ENCODE measurements around the gene CHL1. TPM values are rescaled to one million over a fixed set of nuclear protein-coding genes. Genes with fewer than 3 reads are reported as not detected.

CHL1 gene
- polyA plus RNA-seq, 6 donors from 2014 or later = 3.6 to 45.7 (median 17.1) TPM

DNA sequence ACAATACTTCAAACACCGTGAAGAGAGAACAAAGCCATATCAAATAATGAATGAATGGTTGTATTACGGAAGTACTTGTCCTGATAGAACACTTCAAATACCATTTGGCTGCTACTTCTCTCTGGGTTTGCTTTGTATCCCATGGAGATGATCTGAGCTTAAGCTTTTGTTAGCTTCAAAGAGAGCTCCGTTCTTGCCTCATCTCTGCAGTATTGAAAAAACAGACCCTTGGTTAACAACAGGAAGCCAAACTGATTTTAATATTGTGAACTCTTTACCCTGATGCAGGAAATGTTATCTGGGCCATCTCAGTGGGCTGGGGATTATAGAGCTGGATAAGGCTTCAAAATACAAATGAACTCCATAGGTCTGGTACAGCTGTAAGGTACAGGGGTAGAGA lies 101.0 kb downstream of the CHL1 start:
- peak overlapping the region in 6 of 8 donors; percentile 5 to 50 (median 18) for H3K4me3 Mint-ChIP-seq
- H3K4me1 Mint-ChIP-seq = peaks cover 8 to 45% (median 28%) of the 10 kb centered on the region in 3 donors
- ATAC-seq (ENCODE audit: low read depth in 2 of 2) = peak in 1 of 2 donors; percentile 37
- peak overlapping the region in 3 of 6 donors; percentile 11 to 50 (median 29) for H3K27ac Mint-ChIP-seq
- no peaks in the 10 kb centered on the region for H3K36me3 Mint-ChIP-seq
- no peaks in the 10 kb centered on the region for H3K27me3 Mint-ChIP-seq
- DNase-seq = no peak
- peaks cover 0 to 7% (median 5%) of the 10 kb centered on the region in 7 donors for H3K9me3 Mint-ChIP-seq

DNA sequence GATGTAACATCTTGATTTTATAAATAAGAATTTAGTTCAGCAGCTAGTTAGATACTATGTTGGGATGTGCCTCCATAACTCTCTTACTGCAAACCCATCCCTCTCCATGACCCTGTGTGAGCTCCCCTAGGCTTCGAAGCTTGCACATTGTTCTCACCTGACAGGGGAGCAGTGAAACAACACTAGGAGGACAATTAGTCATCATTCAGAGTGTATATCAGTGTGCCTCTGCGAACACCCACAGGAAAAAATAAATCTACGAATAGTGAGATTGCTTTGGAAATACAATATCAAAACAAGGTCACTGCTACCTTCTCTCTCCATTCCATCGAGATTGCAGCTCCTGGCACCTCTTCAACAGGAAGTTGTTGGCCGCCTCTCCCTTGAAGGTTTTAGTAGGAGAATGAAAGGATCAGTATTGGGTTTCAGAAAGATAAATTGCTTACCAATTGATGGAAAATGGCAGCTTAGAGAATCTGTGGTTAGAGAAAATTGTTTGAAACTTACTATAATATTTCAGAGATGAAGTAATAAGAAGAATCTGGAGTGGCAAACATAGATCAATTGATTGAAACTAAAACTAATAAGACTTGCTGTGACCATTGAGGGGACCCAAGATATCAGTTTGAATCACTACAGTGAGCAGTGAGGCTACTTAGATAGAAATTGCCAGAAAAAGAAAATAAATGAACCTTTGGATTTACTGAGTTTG lies 103.2 kb downstream of the CHL1 start:
- DNase-seq = no peak
- Mint-ChIP-seq H3K27ac (peak overlapping the region in 2 of 6 donors; percentile 12 to 19), H3K4me1 (peaks cover 4 to 41% (median 39%) of the 10 kb centered on the region in 3 donors), H3K4me3 (no peak overlapping the region), H3K27me3 (peaks cover 0 to 12% (median 0%) of the 10 kb centered on the region in 3 donors), H3K9me3 (peaks cover 0 to 17% (median 6%) of the 10 kb centered on the region in 7 donors), H3K36me3 (no peaks in the 10 kb centered on the region)
- ATAC-seq (ENCODE audit: low read depth in 2 of 2) = no peak

DNA sequence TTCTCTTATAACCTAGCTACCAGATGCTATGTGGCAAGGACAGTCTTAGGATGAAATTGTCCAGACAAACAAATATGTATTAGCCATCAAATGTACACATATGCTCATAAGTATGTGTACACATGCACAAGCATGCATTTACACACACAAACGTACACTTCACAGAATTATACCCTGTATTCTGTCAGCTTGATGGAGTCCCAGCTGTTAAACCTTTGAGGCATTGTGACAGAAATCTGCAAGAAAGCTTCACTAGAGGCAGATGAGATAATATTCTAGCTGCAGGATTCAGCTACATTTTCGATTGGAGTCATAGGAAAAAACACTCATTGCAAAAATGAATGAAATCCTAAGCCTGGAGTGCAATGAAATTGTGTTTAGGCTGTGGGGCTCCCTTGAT lies 110.6 kb downstream of the CHL1 start:
- DNase-seq (no peak), ATAC-seq (ENCODE audit: low read depth in 2 of 2) (no peak)
- H3K36me3 Mint-ChIP-seq = peaks cover 0 to 8% of the 10 kb centered on the region in 2 donors
- peaks cover 4 to 23% (median 15%) of the 10 kb centered on the region in 3 donors for H3K4me1 Mint-ChIP-seq
- no peak overlapping the region for H3K27ac Mint-ChIP-seq
- H3K27me3 Mint-ChIP-seq = peaks cover 0 to 30% (median 0%) of the 10 kb centered on the region in 3 donors
- no peak overlapping the region for H3K4me3 Mint-ChIP-seq
- peaks cover 0 to 20% (median 8%) of the 10 kb centered on the region in 7 donors for H3K9me3 Mint-ChIP-seq

DNA sequence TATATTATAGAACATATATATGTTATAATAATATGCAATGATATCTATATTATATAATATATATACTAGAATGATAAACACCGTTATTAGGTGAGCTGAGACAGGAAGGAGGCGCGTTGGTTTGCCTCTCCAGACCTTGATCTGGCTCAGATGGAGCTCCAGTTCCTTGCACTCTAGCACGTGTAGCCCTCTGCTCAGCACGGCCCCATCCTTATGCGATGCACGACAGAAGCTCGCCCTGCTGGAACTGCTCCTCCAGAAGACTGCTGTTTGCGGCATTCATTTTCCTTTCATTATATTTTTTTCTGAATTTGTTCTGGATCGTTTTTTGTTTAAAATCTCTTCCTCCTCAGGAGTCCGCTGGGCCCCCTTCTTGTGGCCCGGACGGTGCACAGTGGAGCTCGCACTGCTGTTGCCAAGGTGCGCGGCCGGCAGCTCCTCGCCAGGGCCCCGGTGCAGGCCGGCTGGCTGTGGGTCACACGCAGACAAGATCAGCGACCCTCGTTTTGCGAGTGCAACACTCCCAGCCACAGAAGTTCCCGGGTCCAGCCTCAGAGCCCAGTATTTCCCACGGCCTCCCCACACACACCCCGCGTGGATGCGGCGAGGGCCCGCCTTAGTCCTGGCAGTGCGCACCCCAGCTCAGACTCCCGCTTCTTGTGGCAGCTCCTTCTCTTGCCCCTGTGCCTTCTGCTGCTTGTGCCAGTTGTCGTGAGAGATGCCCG lies 112.2 kb downstream of the CHL1 start:
- H3K27me3 Mint-ChIP-seq = peaks cover 0 to 26% (median 0%) of the 10 kb centered on the region in 3 donors
- DNase-seq (peak; percentile 12), ATAC-seq (ENCODE audit: low read depth in 2 of 2) (peak in 1 of 2 donors; percentile 52)
- H3K4me1 Mint-ChIP-seq = peaks cover 4 to 11% (median 11%) of the 10 kb centered on the region in 3 donors
- peaks cover 0 to 9% (median 2%) of the 10 kb centered on the region in 7 donors for H3K9me3 Mint-ChIP-seq
- peak overlapping the region in 3 of 6 donors; percentile 37 to 73 (median 73) for H3K27ac Mint-ChIP-seq
- peak overlapping the region; percentile 20 to 91 (median 68) for H3K4me3 Mint-ChIP-seq
- H3K36me3 Mint-ChIP-seq = peaks cover 0 to 8% of the 10 kb centered on the region in 2 donors

DNA sequence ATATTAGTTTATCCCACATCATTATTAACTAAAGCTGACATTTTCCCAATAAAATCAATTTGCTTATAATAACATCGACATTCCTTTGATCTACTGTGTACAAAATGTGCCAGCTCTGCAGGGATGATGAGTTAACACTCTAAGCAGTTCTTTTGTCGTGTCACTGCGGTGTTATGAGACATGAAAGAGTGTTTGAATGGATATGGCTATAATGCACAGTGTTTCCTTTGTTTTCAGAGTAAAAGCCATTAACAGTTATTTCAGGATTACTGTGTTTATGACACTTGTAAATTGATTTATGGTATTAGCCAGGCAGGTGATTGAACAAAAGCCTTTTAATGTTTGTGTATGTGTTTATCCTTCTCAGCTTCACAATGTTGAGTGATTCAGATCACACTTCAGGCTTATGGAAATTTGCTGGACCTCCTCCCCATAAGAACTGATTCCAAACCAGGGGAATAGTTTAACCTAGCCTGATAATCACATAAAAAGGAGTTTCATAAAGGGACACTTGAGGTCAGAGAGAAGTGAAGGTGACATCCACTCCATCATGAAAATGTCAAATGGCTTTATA lies 115.7 kb downstream of the CHL1 start:
- no peak overlapping the region for H3K4me3 Mint-ChIP-seq
- DNase-seq = no peak
- H3K4me1 Mint-ChIP-seq = peaks cover 4 to 11% (median 11%) of the 10 kb centered on the region in 3 donors
- ATAC-seq (ENCODE audit: low read depth in 2 of 2) = no peak
- H3K27me3 Mint-ChIP-seq = peaks cover 0 to 16% (median 0%) of the 10 kb centered on the region in 3 donors
- peaks cover 0 to 5% (median 2%) of the 10 kb centered on the region in 7 donors for H3K9me3 Mint-ChIP-seq
- H3K27ac Mint-ChIP-seq = no peak overlapping the region
- H3K36me3 Mint-ChIP-seq = peaks cover 0 to 8% of the 10 kb centered on the region in 2 donors

DNA sequence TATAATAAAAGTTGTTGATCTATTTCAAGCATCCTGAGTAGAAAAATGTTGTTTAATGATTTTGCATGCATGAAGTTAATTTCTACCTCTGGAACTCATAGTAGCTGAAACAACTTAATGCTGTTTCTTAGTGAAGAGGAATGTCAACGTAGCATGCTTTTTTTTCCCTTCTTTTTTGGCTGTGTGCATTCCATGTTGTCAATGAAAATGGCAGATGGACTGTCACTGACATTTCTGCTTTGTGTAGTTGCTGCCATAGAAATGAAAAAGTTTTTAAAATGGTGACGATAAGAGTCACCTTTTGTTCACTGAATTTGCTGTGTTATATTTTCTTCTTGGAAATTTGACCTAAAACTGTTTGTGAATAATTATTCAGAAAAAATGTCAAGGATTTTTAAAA lies 116.3 kb downstream of the CHL1 start:
- Mint-ChIP-seq H3K4me3 (no peak overlapping the region), H3K36me3 (peaks cover 0 to 8% of the 10 kb centered on the region in 2 donors), H3K27me3 (peaks cover 0 to 16% (median 0%) of the 10 kb centered on the region in 3 donors), H3K9me3 (peaks cover 0 to 5% (median 2%) of the 10 kb centered on the region in 7 donors), H3K27ac (no peak overlapping the region), H3K4me1 (peaks cover 4 to 11% (median 11%) of the 10 kb centered on the region in 3 donors)
- ATAC-seq (ENCODE audit: low read depth in 2 of 2) = no peak
- no peak for DNase-seq

DNA sequence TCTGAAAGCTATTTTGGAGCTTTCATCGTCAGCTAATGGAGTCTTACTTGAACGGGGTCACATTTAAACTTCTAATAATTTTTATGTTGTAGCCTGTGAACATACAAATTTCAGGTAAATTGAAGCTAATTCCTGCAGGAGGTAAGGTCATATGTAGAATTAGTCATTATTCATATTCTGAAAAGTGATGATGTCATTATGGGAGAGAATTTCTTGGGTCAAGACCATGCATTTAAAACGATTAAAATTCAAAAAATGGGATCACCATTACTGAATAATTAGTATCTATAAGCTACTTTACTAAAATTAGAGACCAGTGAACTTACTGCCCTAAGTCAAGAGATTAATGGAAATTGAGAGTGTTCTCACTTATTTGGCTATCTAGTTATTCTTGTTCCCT lies 120.4 kb downstream of the CHL1 start:
- no peak for ATAC-seq (ENCODE audit: low read depth in 2 of 2)

DNA sequence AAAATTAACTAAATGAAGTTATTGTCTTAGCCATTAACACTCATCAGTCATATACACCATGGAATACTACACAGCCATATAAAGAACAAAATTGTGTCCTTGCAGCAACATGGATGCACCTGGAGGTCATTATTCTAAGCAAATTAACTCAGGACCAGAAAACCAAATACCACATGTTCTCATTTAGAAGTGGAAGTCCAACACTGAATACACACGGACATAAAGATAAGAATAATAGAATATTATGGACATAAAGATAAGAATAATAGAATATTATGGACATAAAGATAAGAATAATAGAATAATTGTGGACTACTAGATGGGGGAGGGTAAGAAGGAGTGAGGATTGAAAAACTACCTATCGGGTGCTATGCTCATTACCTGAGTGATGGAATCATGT lies 122.3 kb downstream of the CHL1 start:
- no peaks in the 10 kb centered on the region for H3K4me1 Mint-ChIP-seq
- no peaks in the 10 kb centered on the region for H3K36me3 Mint-ChIP-seq
- no peak overlapping the region for H3K4me3 Mint-ChIP-seq
- H3K27ac Mint-ChIP-seq = no peak overlapping the region
- ATAC-seq (ENCODE audit: low read depth in 2 of 2) (no peak), DNase-seq (no peak)
- H3K9me3 Mint-ChIP-seq = no peaks in the 10 kb centered on the region
- H3K27me3 Mint-ChIP-seq = no peaks in the 10 kb centered on the region

More for the DNA sequence above, 120.4 kb downstream of the CHL1 start:
- Mint-ChIP-seq H3K9me3 (no peaks in the 10 kb centered on the region), H3K36me3 (no peaks in the 10 kb centered on the region), H3K27ac (no peak overlapping the region), H3K4me3 (no peak overlapping the region), H3K4me1 (no peaks in the 10 kb centered on the region), H3K27me3 (no peaks in the 10 kb centered on the region)
- no peak for DNase-seq

DNA sequence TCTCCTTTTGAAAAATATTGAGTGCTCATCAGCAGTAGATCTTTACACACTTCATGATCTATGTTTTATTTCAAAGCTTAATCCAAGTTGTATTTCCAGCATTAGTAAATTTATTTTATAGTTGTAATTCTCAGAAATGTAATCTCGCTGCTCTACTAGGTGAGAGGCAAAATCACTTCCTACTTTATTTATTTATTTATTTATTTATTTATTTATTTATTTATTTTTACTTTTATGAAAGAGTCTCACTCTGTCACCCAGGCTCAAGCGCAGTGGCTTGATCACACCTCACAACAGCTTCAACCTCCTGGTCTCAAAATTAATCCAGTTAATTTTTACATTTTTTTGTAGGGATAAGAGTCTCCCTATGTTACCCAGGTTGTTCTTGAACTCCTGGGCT lies 127.9 kb downstream of the CHL1 start:
- H3K27me3 Mint-ChIP-seq = no peaks in the 10 kb centered on the region
- H3K9me3 Mint-ChIP-seq = no peaks in the 10 kb centered on the region
- no peak overlapping the region for H3K4me3 Mint-ChIP-seq
- H3K27ac Mint-ChIP-seq = no peak overlapping the region
- DNase-seq (no peak), ATAC-seq (ENCODE audit: low read depth in 2 of 2) (no peak)
- H3K36me3 Mint-ChIP-seq = no peaks in the 10 kb centered on the region
- no peaks in the 10 kb centered on the region for H3K4me1 Mint-ChIP-seq

DNA sequence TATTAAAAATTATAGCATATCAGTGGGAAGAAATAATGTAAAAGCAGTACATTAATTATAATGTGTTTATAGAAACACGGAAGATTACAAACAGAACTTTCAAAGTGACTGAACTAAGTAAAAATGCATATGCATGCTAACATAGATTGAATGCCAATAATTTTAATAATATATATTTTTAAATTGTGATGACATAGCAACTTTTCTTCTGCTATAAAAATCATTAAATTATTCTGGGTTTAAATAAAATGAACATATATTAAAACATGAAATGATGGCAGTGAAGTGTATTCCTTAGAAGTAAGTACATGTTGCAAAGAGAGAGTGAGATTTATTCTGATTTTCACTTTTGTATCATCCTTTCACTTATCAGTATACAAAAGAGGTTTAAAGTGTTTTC lies 128.9 kb downstream of the CHL1 start:
- Mint-ChIP-seq H3K4me3 (no peak overlapping the region), H3K27ac (no peak overlapping the region), H3K9me3 (no peaks in the 10 kb centered on the region), H3K27me3 (no peaks in the 10 kb centered on the region), H3K4me1 (peaks cover 0 to 7% (median 2%) of the 10 kb centered on the region in 3 donors), H3K36me3 (no peaks in the 10 kb centered on the region)
- ATAC-seq (ENCODE audit: low read depth in 2 of 2) (no peak), DNase-seq (no peak)

DNA sequence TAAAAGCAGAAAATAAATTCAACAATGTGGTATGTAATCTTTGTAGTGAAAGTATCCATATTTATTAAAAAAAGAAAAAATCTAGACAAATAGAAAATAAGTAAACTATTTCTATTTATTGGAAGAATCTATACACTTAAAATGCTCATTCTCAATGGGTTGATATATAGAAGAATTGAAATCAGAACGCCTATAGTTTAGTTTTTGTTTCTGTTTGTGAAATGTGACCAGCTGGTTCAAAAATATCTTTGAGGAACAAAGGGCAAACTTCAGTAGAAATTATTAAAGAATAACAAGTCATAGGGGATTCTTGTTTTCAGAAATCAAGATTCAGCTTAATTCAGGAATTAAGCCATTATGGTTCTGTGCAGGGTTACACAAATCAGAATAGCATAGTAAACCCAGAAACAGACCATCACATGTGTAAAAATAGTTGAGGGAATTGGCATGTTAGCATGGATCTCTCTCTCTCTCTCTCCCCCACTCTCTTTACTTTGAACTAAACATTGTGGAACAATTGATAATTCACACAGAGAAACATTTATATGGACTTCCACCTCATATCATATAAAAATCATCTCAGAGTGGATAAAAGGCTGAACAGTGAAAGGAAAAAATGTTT lies 134.0 kb downstream of the CHL1 start:
- ATAC-seq (ENCODE audit: low read depth in 2 of 2) = peak in 1 of 2 donors; percentile 32
- no peak for DNase-seq

DNA sequence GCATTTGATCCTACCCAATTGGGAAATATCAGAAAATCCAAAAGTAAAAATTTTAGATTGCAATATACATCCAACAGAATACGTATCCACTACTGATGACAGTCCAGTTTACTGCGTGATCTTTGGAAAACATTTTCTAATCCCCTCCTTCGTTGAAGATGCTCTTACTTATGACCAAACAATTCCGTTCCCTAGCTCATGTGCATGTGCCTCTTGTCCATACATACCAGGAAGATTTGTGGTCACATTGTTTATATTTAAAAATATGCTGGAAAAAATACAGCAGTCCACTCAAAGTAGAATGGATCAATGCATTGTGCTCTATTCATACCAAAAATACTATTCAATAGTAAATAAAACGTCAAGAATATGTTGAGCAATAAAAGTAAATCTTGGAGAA lies 135.3 kb downstream of the CHL1 start:
- ATAC-seq (ENCODE audit: low read depth in 2 of 2) (no peak), DNase-seq (no peak)
- Mint-ChIP-seq H3K27ac (no peak overlapping the region), H3K4me1 (peaks cover 0 to 15% (median 11%) of the 10 kb centered on the region in 3 donors), H3K27me3 (no peaks in the 10 kb centered on the region), H3K4me3 (no peak overlapping the region), H3K36me3 (no peaks in the 10 kb centered on the region), H3K9me3 (peaks cover 0 to 2% (median 0%) of the 10 kb centered on the region in 7 donors)

More for the DNA sequence above, 134.0 kb downstream of the CHL1 start:
- H3K36me3 Mint-ChIP-seq = no peaks in the 10 kb centered on the region
- H3K4me1 Mint-ChIP-seq = peaks cover 0 to 15% (median 11%) of the 10 kb centered on the region in 3 donors
- peak overlapping the region in 3 of 8 donors; percentile 11 to 71 (median 49) for H3K4me3 Mint-ChIP-seq
- no peaks in the 10 kb centered on the region for H3K9me3 Mint-ChIP-seq
- H3K27ac Mint-ChIP-seq = peak overlapping the region in 2 of 6 donors; percentile 36 to 50
- H3K27me3 Mint-ChIP-seq = no peaks in the 10 kb centered on the region

DNA sequence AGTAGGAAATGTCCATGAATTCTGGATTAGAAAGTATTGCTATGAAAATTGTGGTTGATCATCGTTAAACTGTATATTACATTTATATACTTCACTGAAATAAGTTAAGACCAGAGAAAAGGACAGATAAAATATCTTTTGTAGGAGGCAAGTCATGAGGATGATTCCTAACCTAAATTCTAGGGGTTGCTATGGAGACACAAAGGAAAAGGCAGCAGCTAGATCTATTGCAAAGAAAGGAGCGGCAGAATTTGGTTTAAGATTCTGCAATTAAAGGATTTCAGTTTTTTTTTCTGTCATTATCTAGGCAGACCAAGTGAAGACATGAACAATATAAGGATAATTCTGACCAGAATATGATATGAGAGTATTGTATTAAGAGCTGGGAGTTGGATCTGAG lies 136.1 kb downstream of the CHL1 start:
- Mint-ChIP-seq H3K27me3 (no peaks in the 10 kb centered on the region), H3K27ac (no peak overlapping the region), H3K4me1 (peaks cover 0 to 15% (median 11%) of the 10 kb centered on the region in 3 donors), H3K36me3 (no peaks in the 10 kb centered on the region), H3K9me3 (peaks cover 0 to 4% (median 0%) of the 10 kb centered on the region in 7 donors), H3K4me3 (no peak overlapping the region)
- DNase-seq (no peak), ATAC-seq (ENCODE audit: low read depth in 2 of 2) (no peak)
